Pancreas (tissue), 10 donors: ENCODE measurements around the gene PCDHGB2. TPM values are rescaled to one million over a fixed set of nuclear protein-coding genes. Genes with fewer than 3 reads are reported as not detected.

Experiments used
- ATAC-seq, 4 donors: fragments of 200-7000 bp; cut with Tn5 transposase; one replicate each; pipeline versions ENCODE4 v1.8.0 to v1.9.1; 2020; ENCODE audit warnings: mild to moderate bottlenecking in 4 of 4, moderate library complexity in 4 of 4
- DNase-seq, 6 donors: peaks; one replicate each; pipeline ENCODE4 v3.0.0-alpha.2; 2020
- FAIRE-seq: peaks from 2 replicates; lab custom pipeline; 2012; peaks lifted over from hg19 to GRCh38; lab: Jason Lieb, UNC
- H3K27ac ChIP-seq, 4 donors: fragments of 200-600 bp; sonication (generic); 1 replicate in 3 of 4; 2 replicates in 1 of 4; pipeline versions ENCODE4 v1.5.0 to v1.8.0; 2020
- H3K27me3 ChIP-seq, 4 donors: fragments of 200-600 bp; one replicate each; pipeline ENCODE4 v1.8.0; 2021
- H3K36me3 ChIP-seq, 3 donors: fragments of 200-600 bp; sonication (generic) in 1 of 3; one replicate each; pipeline versions ENCODE4 v1.5.0 to v1.8.0; 2020 to 2021
- H3K4me1 ChIP-seq, 3 donors: fragments of 200-600 bp; one replicate each; pipeline ENCODE4 v1.8.0; 2021
- H3K4me3 ChIP-seq, 4 donors: fragments of 200-600 bp; sonication (generic) in 2 of 4; one replicate each; pipeline versions ENCODE4 v1.5.0 to v1.8.0; 2020 to 2021
- H3K9me3 ChIP-seq, 4 donors: fragments of 200-600 bp; one replicate each; pipeline ENCODE4 v1.8.0; 2021
- CTCF ChIP-seq, 4 donors: fragments of 200-600 bp; sonication (generic) in 3 of 4; IDR thresholded peaks; one replicate each; pipeline versions ENCODE4 v1.5.0 to v1.8.0; 2021; ENCODE audit warnings: antibody characterized with exemption in 4 of 4
- WGBS, 2 donors: extraction: QIAGEN DNeasy Blood & Tissue Kit; methylation state at CpG; one replicate each; pipeline ENCODE4 v1.1.7; 2013; 5-methylcytosine and 5-hydroxymethylcytosine counted together
- intact Hi-C, 3 donors: fragments of 100-400 bp; cut with DNase I; formaldehyde crosslinking; loops; one replicate each; pipeline versions ENCODE4 v1.11.1 to v1.14.2; 2022
- polyA plus RNA-seq, 2 donors: library from polyadenylated mRNA; stranded (reverse); fragments of 200-250 nt; gene quantifications; one replicate each; pipeline ENCODE4 v1.2.3, GENCODE V29; 2013
- total RNA-seq, 6 donors: library from RNA; stranded (reverse); fragmentation: NEBNext Ultra II Directional in 4 of 6; extraction: Animal tissue kit (Norgen Biotek cat#: 25700) in 4 of 6; gene quantifications; one replicate each; pipeline versions ENCODE4 v1.2.1 to v1.2.4, GENCODE V29; 2021 to 2023
- donor health status: healthy with polysubstance abuse.
- donor health status: DM: no; HTN: no; CAD: no; lungs with moderate emphysema.
- donor health status: DM: no; HTN: no; CAD: no.
- donor health status: control.
- donor health status: control.
- donor health status: Bipolar disorder and iron deficiency.
- donor health status: DM: yes; HTN: yes; CAD: no.
- donor health status: DM: no; HTN: no; CAD: no.
- donor health status: DM: no; HTN: no; CAD: no.
- donor health status: DM: yes; HTN: yes; CAD: no.

PCDHGB2 gene
- total and polyA plus RNA-seq, 8 donors: 0.63 to 2.8 (median 2.0) TPM

DNA sequence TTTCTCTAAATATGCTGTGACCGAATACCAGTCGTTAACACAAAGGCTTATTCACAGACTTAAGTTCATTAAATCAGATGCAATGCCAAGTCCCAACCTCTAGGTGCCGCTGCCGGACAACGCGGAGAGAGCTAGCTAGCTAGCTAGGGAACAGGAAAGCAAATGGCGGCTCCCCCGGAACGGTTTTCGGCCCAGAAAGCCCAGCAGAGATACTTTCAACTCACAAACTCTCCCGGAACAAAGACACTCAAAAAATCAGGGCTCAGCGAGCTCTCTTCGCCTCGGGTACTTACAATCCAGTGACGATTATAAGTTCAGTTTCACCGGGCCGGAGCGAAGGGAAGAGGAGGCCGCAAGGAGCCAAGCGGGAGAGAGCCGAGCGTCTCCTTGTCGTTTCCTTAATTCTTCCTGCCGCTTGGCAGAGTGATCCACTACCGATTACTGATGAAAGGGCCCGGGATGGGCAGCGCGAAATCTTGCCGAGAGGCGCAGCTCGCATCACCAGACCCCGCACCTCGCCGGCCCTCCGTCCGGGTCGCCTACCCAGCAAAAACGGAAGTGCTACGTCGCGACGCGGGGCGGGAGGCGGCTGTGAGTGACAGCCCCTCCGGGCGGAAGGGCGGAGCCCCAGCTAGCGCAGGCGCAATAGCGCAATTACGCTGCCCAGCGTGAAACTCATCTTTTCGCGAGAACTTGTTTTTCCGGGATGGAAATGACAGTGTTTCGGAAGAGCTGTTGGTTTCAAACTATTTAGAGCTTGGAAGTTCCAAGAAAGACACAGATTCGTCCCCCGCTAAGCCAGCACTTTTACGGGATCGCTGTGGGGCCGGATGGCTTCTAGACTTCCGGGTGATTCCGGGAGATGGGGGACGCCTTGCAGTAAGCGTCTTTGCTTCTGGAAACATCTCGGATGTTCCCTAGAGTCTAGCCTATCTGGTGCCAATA, 39.3 kb upstream of the PCDHGB2 start, which contains the start of gene TAF7:
TAF7 (minus strand) TSS at position 560 of the 945 bp plus-strand sequence. CDS start 740 bp downstream, outside the sequence.
- peak; percentile 87 to 97 (median 92) for DNase-seq
- Histone ChIP-seq H3K27me3 (no peaks in the 10 kb centered on the region), H3K4me3 (peak within 1 kb of the TSS; percentile 63 to 74 (median 71)), H3K4me1 (no peaks in the 10 kb centered on the region), H3K36me3 (peaks cover 0 to 16% (median 0%) of the 10 kb centered on the region in 3 donors), H3K27ac (peak within 1 kb of the TSS; percentile 85 to 94 (median 92)), H3K9me3 (peaks cover 0 to 33% (median 9%) of the 10 kb centered on the region in 4 donors)
- ATAC-seq: peak; percentile 98 to 100 (median 100)
- no peak for FAIRE-seq
- WGBS, 2 donors: 1% methylated on average over 67 of the region's 67 CpGs
- peak; percentile 45 to 74 (median 64) for TF ChIP-seq CTCF (IDR thresholded peaks at IDR 0.05)
- intact Hi-C loops: no loop called here

GRCh38 chr5:141322261-141322660, 37.5 kb upstream of the PCDHGB2 start:
- Histone ChIP-seq H3K27ac (no peak overlapping the region), H3K36me3 (peaks cover 0 to 11% (median 0%) of the 10 kb centered on the region in 3 donors), H3K4me3 (no peak overlapping the region), H3K27me3 (no peaks in the 10 kb centered on the region), H3K9me3 (peaks cover 0 to 22% (median 8%) of the 10 kb centered on the region in 4 donors), H3K4me1 (no peaks in the 10 kb centered on the region)
- 90 to 95% methylated on average over 3 of the region's 3 CpGs for WGBS, 2 donors
- FAIRE-seq: no peak
- intact Hi-C loops: no loop called here
- ATAC-seq: no peak
- no peak for TF ChIP-seq CTCF (IDR thresholded peaks at IDR 0.05)
- DNase-seq: no peak

- ATAC-seq (peak in 3 of 4 donors; percentile 80 to 87 (median 82)), DNase-seq (peak in 1 of 6 donors; percentile 25), FAIRE-seq (no peak)
- TF ChIP-seq CTCF (IDR thresholded peaks at IDR 0.05): peak in 1 of 4 donors; percentile 19
- WGBS, 2 donors: 8 to 10% methylated on average over 27 of the region's 27 CpGs
- Histone ChIP-seq H3K9me3 (no peaks in the 10 kb centered on the region), H3K4me3 (peak overlapping the region in 1 of 4 donors; percentile 26), H3K4me1 (no peaks in the 10 kb centered on the region), H3K36me3 (no peaks in the 10 kb centered on the region), H3K27ac (no peak overlapping the region), H3K27me3 (peaks cover 0 to 3% (median 1%) of the 10 kb centered on the region in 4 donors)
- intact Hi-C loops: no loop called here
These were observed 33.5 kb upstream of the PCDHGB2 start for GRCh38 chr5:141326088-141326854.

GRCh38 chr5:141328231-141328630, 31.6 kb upstream of the PCDHGB2 start:
- intact Hi-C loops: no loop called here
- WGBS, 2 donors: 73% methylated on average over 8 of the region's 8 CpGs
- Histone ChIP-seq H3K27me3 (peaks cover 0 to 7% (median 1%) of the 10 kb centered on the region in 4 donors), H3K27ac (no peak overlapping the region), H3K36me3 (no peaks in the 10 kb centered on the region), H3K4me1 (no peaks in the 10 kb centered on the region), H3K9me3 (no peaks in the 10 kb centered on the region), H3K4me3 (no peak overlapping the region)
- DNase-seq (no peak), ATAC-seq (no peak), FAIRE-seq (no peak)
- TF ChIP-seq CTCF (IDR thresholded peaks at IDR 0.05): no peak
